CD14-positive monocyte (primary cell): Measurements from ENCODE around the gene SOWAHC. TPM values are rescaled to one million over a fixed set of nuclear protein-coding genes. Genes with fewer than 3 reads are reported as not detected.

Experiments used
- DNase-seq, 3 donors: peaks; one replicate each; pipeline ENCODE4 v3.0.0-alpha.2; 2011 to 2022
- H2AFZ ChIP-seq: 2 replicates; pipeline ENCODE4 v1.6.0; 2012; ENCODE audit warnings: mild to moderate bottlenecking, low read depth, low read length, inconsistent platforms; ENCODE audit not compliant: insufficient read depth, poor library complexity, severe bottlenecking
- H3K27ac ChIP-seq, 2 donors: 1 replicate in 1 of 2; 2 replicates in 1 of 2; pipeline ENCODE4 v1.5.1; 2012 to 2013; ENCODE audit warnings: low read length in 2 of 2, control low read depth in 1 of 2, inconsistent platforms in 1 of 2, low read depth in 1 of 2, mild to moderate bottlenecking in 1 of 2
- H3K27me3 ChIP-seq, 2 donors: one replicate each; pipeline versions ENCODE4 v1.6.0 to v1.6.1; 2011 to 2013; ENCODE audit warnings: low read length in 2 of 2; ENCODE audit not compliant: control insufficient read depth in 2 of 2, insufficient read depth in 2 of 2
- H3K36me3 ChIP-seq, 2 donors: replicated peaks in 1 of 2; 1 replicate in 1 of 2; 2 replicates in 1 of 2; pipeline versions ENCODE4 v1.5.1 to v1.6.1; 2012 to 2013; ENCODE audit warnings: low read length in 2 of 2, control low read depth in 1 of 2, inconsistent platforms in 1 of 2, mild to moderate bottlenecking in 1 of 2; ENCODE audit not compliant: insufficient read depth in 2 of 2, control insufficient read depth in 1 of 2
- H3K4me1 ChIP-seq, 2 donors: 1 replicate in 1 of 2; 2 replicates in 1 of 2; pipeline versions ENCODE4 v1.5.1 to v1.6.1; 2012 to 2013; ENCODE audit warnings: low read length in 2 of 2, control low read depth in 1 of 2, inconsistent platforms in 1 of 2, mild to moderate bottlenecking in 1 of 2, moderate library complexity in 1 of 2; ENCODE audit not compliant: insufficient read depth in 2 of 2, control insufficient read depth in 1 of 2
- H3K4me2 ChIP-seq: replicated peaks from 2 replicates; pipeline ENCODE3; 2012; ENCODE audit warnings: low read length, moderate library complexity, mild to moderate bottlenecking; ENCODE audit not compliant: poor library complexity, severe bottlenecking; ENCODE audit errors: extremely low read depth
- H3K4me3 ChIP-seq, 3 experiments: fragments of 200-600 bp in 1 of 3; sonication (generic) in 1 of 3; replicated peaks in 1 of 3; 1 replicate in 2 of 3; 2 replicates in 1 of 3; pipeline ENCODE4 v1.5.1; 2011 to 2013; ENCODE audit warnings: low read length in 3 of 3, mild to moderate bottlenecking in 3 of 3, control low read depth in 2 of 3, low read depth in 2 of 3, inconsistent platforms in 1 of 3, moderate library complexity in 1 of 3
- H3K79me2 ChIP-seq: 2 replicates; pipeline ENCODE4 v1.6.0; 2012; ENCODE audit warnings: mild to moderate bottlenecking, control low read depth, inconsistent platforms, low read length, moderate library complexity; ENCODE audit not compliant: insufficient read depth
- H3K9ac ChIP-seq: 2 replicates; pipeline ENCODE4 v1.6.0; 2017; ENCODE audit warnings: low read length, mild to moderate bottlenecking; ENCODE audit not compliant: insufficient read depth, poor library complexity, severe bottlenecking
- H3K9me3 ChIP-seq, 2 donors: replicated peaks in 1 of 2; 1 replicate in 1 of 2; 2 replicates in 1 of 2; pipeline versions ENCODE4 v1.5.1 to v1.6.1; 2012 to 2013; ENCODE audit warnings: low read length in 2 of 2, control low read depth in 1 of 2; ENCODE audit not compliant: control insufficient read depth in 1 of 2, insufficient read depth in 1 of 2
- H4K20me1 ChIP-seq: 2 replicates; pipeline ENCODE4 v1.6.0; 2012; ENCODE audit warnings: mild to moderate bottlenecking, low read length, control low read depth, moderate library complexity; ENCODE audit not compliant: insufficient read depth
- H3K27ac Mint-ChIP-seq, 7 donors: one replicate each; pipeline ENCODE4 v1.8.0; 2020; ENCODE audit warnings: mild to moderate bottlenecking in 7 of 7, mixed read lengths in 7 of 7, moderate library complexity in 6 of 7, inconsistent platforms in 2 of 7
- H3K27me3 Mint-ChIP-seq, 3 donors: one replicate each; pipeline ENCODE4 v1.8.0; 2021 to 2022; ENCODE audit warnings: low read depth in 3 of 3, mild to moderate bottlenecking in 3 of 3, mixed read lengths in 3 of 3, moderate library complexity in 3 of 3, inconsistent platforms in 1 of 3
- H3K36me3 Mint-ChIP-seq, 2 donors: one replicate each; pipeline ENCODE4 v1.8.0; 2020; ENCODE audit warnings: mixed read lengths in 2 of 2, inconsistent platforms in 1 of 2, mild to moderate bottlenecking in 1 of 2
- H3K4me1 Mint-ChIP-seq: one replicate; pipeline ENCODE4 v1.8.0; 2020; ENCODE audit warnings: mild to moderate bottlenecking, mixed read lengths
- H3K4me3 Mint-ChIP-seq, 2 donors: one replicate each; pipeline ENCODE4 v1.8.0; 2020; ENCODE audit warnings: mild to moderate bottlenecking in 2 of 2, mixed read lengths in 2 of 2, moderate library complexity in 1 of 2
- H3K9me3 Mint-ChIP-seq, 7 donors: one replicate each; pipeline ENCODE4 v1.8.0; 2020 to 2022; ENCODE audit warnings: mixed read lengths in 7 of 7, mild to moderate bottlenecking in 6 of 7, moderate library complexity in 6 of 7, inconsistent platforms in 2 of 7
- WGBS: methylation state at CpG from one replicate; pipeline ENCODE4 v1.1.5; 2013; ENCODE audit warnings: missing lambda C conversion rate; ENCODE audit not compliant: insufficient coverage; 5-methylcytosine and 5-hydroxymethylcytosine counted together
- intact Hi-C, 2 donors: fragments of 100-400 bp; cut with micrococcal nuclease; formaldehyde crosslinking; loops; one replicate each; pipeline versions ENCODE4 v1.15.0 to v1.15.1; 2023
- polyA plus RNA-seq, 3 donors: library from polyadenylated mRNA; depleted of rRNA in 1 of 3; unstranded in 2 of 3; stranded (reverse) in 1 of 3; fragments of 300-500 nt in 2 of 3; fragments of >200 nt in 1 of 3; fragmentation: Illumina TruSeq in 2 of 3; gene quantifications; 1 replicate in 2 of 3; 2 replicates in 1 of 3; pipeline ENCODE4 v1.2.3, GENCODE V29; 2012 to 2021
- TF ChIP-seq, protein P1 (sequence below): fragments of 200-600 bp; IDR thresholded peaks from one replicate; pipeline ENCODE4 v1.8.0; 2022; ENCODE audit warnings: antibody characterized with exemption, mild to moderate bottlenecking

SOWAHC gene
- polyA plus RNA-seq, 3 donors, result 1.1 to 3.4 (median 2.7) TPM

DNA sequence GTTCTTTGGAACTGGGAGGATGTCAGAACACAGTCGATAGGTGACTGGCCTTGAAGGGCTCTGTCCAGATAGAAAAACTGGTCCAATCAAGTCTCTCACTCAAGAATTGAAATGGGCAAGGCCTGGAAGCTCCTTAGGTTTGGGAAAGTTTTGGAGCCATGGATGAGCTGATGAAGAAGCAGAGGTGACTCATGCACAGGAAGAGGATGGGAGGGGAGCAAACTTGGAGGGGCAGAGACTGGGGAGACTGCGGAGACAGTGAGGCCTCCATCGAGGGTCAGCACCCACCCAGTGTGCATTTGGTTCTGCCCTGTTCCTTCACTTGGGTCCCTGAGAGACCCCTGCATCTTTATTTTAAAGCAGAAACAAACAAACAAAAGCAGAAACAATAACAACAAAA, 41.1 kb downstream of the SOWAHC start:
- Histone ChIP-seq H2AFZ (no peak overlapping the region), H3K4me2 (no peak overlapping the region), H3K79me2 (no peaks in the 10 kb centered on the region), H3K4me1 (no peaks in the 10 kb centered on the region), H3K9ac (no peak overlapping the region), H3K36me3 (no peaks in the 10 kb centered on the region), H3K9me3 (no peaks in the 10 kb centered on the region), H4K20me1 (no peaks in the 10 kb centered on the region), H3K27ac (no peak overlapping the region), H3K4me3 (no peak overlapping the region), H3K27me3 (no peaks in the 10 kb centered on the region)
- DNase-seq, result no peak
- TF ChIP-seq, protein P1, sequence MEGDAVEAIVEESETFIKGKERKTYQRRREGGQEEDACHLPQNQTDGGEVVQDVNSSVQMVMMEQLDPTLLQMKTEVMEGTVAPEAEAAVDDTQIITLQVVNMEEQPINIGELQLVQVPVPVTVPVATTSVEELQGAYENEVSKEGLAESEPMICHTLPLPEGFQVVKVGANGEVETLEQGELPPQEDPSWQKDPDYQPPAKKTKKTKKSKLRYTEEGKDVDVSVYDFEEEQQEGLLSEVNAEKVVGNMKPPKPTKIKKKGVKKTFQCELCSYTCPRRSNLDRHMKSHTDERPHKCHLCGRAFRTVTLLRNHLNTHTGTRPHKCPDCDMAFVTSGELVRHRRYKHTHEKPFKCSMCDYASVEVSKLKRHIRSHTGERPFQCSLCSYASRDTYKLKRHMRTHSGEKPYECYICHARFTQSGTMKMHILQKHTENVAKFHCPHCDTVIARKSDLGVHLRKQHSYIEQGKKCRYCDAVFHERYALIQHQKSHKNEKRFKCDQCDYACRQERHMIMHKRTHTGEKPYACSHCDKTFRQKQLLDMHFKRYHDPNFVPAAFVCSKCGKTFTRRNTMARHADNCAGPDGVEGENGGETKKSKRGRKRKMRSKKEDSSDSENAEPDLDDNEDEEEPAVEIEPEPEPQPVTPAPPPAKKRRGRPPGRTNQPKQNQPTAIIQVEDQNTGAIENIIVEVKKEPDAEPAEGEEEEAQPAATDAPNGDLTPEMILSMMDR, result no peak
- H3K4me1 Mint-ChIP-seq, result no peaks in the 10 kb centered on the region
- peaks cover 5 to 12% (median 8%) of the 10 kb centered on the region in 3 donors for H3K27me3 Mint-ChIP-seq
- H3K4me3 Mint-ChIP-seq, result no peak overlapping the region
- 100% methylated on average over 3 of the region's 3 CpGs for WGBS
- H3K36me3 Mint-ChIP-seq, result no peaks in the 10 kb centered on the region
- intact Hi-C loops, result no loop called here
- H3K9me3 Mint-ChIP-seq, result peaks cover 0 to 12% (median 3%) of the 10 kb centered on the region in 7 donors
- H3K27ac Mint-ChIP-seq, result no peak overlapping the region

DNA sequence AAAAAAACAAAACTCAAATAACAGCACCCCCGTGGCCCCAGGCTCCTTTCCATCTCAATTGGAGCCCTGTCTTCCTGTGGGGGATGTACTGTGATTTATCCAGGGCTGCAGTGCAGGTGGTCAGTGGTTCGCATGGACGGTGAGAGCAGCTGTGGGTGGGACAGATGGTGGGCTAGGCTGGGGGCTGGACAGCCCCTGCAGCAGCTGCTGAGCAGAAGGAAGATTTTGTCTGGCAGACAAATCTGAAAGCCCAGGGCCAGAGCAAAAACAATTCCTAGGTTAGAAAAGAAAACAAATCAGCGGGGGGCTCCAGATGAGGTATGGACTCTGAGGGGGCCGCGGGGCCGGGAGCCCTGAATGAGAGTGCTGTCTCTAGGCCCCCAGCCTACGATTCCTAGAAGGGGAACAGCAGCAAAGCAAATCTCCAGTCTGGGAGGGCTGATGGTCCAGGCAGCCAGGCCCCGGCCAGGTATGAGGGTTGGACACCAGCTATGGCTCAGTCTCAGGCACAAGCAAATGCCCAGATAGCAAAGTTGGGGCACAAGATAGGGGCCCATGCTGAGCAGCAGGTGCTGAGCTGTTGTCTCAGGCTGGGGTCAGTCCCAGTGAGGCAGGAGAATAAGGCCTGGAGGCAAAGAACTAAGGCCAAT, 45.4 kb downstream of the SOWAHC start:
- no peak for DNase-seq
- no peaks in the 10 kb centered on the region for H3K79me2 ChIP-seq
- WGBS, result 80% methylated on average over 9 of the region's 9 CpGs
- intact Hi-C loops, result loop anchor here in 1 of 2 donors (5.0 kb wide), 1 partner anchor 112 kb away; no protein-coding TSS in a partner anchor
- H3K27ac ChIP-seq, result no peak overlapping the region
- no peaks in the 10 kb centered on the region for H3K4me1 Mint-ChIP-seq
- H3K9me3 ChIP-seq, result no peaks in the 10 kb centered on the region
- no peak overlapping the region for H3K4me2 ChIP-seq
- no peaks in the 10 kb centered on the region for H3K36me3 Mint-ChIP-seq
- TF ChIP-seq, protein P1, result no peak
- H3K9me3 Mint-ChIP-seq, result peaks cover 0 to 3% (median 0%) of the 10 kb centered on the region in 7 donors
- H3K27ac Mint-ChIP-seq, result no peak overlapping the region
- H3K4me3 Mint-ChIP-seq, result no peak overlapping the region
- no peak overlapping the region for H2AFZ ChIP-seq
- H4K20me1 ChIP-seq, result no peaks in the 10 kb centered on the region
- no peaks in the 10 kb centered on the region for H3K4me1 ChIP-seq
- H3K9ac ChIP-seq, result no peak overlapping the region
- peaks cover 13 to 23% (median 19%) of the 10 kb centered on the region in 3 donors for H3K27me3 Mint-ChIP-seq
- H3K27me3 ChIP-seq, result peaks cover 0 to 5% of the 10 kb centered on the region in 2 donors
- no peaks in the 10 kb centered on the region for H3K36me3 ChIP-seq
- H3K4me3 ChIP-seq, result no peak overlapping the region
